ENCODE results near the gene SDCCAG8.
A peak's percentile ranks its signal among the peaks of the same experiment; 100 is the strongest.

Gene SDCCAG8

DNA sequence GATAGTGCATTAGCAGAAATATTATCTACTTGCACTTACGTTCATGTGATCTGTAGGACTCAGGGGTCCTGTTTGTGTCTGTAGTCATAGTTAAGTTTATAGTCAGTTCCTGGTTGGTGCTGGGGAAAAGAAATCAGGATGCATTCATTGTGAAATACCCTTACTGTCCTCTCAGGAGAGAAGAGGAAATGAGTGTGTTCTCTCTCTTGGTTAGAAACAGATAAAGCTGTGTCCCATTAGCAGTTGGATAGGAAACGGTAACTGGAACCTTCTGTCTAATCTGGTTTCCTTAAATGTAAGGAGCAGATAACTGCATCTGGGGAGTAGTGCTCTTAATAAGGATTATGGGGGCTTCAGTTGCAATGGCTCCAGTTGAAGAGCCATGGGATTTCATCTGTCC is 8.9 kb downstream of the SDCCAG8 start:
- no peak overlapping the region for H3K4me3 Mint-ChIP-seq
- H3K27me3 Mint-ChIP-seq, result no peaks in the 10 kb centered on the region
- no peaks in the 10 kb centered on the region for H3K9me3 Mint-ChIP-seq
- peaks cover 8% of the 10 kb centered on the region for H3K36me3 Mint-ChIP-seq (ENCODE audit: low read depth)
- ATAC-seq (no peak), DNase-seq (no peak)
- H3K4me1 Mint-ChIP-seq, result peaks cover 27% of the 10 kb centered on the region
- no peak overlapping the region for H3K27ac Mint-ChIP-seq

DNA sequence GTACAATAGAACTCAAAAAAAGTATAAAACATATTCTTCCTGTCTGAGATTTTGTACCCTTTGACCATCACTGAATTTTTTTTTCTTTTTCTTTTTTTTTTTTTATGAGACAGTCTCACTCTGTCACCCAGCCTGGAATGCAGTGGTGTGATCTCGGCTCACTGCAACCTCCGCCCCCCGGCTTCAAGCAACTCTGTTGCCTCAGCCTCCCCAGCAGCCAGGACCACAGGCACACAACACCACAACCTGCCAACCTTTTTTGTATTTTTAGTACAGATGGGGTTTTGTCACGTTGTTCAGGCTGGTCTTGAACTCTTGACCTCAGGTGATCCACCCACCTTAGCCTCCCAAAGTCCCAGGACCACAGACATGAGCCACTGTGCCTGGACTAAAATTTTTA is 10.4 kb downstream of the SDCCAG8 start:
- no peak for DNase-seq

DNA sequence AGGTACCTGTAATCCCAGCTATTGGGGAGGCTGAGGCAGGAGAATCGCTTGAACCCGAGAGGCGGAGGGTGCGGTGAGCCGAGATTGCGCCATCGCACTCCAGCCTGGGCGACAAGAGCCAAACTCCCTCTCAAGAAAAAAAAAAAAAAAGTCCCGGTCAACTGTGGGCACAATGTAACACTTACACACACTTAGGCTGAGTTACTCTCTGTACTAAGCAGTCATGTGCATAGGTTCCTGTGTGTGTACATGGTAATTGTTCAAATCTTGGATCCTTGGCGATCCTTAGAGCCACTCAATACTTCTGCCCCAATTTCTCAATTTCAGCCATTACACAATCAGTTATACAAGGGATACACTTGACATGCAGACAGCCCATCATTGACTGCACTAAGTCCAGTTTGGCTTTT is 11.6 kb downstream of the SDCCAG8 start:
- H3K4me3 Mint-ChIP-seq, result no peak overlapping the region
- peaks cover 12% of the 10 kb centered on the region for H3K36me3 Mint-ChIP-seq (ENCODE audit: low read depth)
- no peaks in the 10 kb centered on the region for H3K9me3 Mint-ChIP-seq
- H3K27me3 Mint-ChIP-seq, result no peaks in the 10 kb centered on the region
- peaks cover 30% of the 10 kb centered on the region for H3K4me1 Mint-ChIP-seq
- no peak for ATAC-seq
- no peak for DNase-seq
- H3K27ac Mint-ChIP-seq, result no peak overlapping the region

More for the DNA sequence above, 10.4 kb downstream of the SDCCAG8 start:
- Mint-ChIP-seq H3K27ac (no peak overlapping the region), H3K4me1 (peaks cover 30% of the 10 kb centered on the region), H3K9me3 (no peaks in the 10 kb centered on the region), H3K36me3 (ENCODE audit: low read depth) (peaks cover 12% of the 10 kb centered on the region), H3K4me3 (no peak overlapping the region), H3K27me3 (no peaks in the 10 kb centered on the region)
- ATAC-seq, result no peak

DNA sequence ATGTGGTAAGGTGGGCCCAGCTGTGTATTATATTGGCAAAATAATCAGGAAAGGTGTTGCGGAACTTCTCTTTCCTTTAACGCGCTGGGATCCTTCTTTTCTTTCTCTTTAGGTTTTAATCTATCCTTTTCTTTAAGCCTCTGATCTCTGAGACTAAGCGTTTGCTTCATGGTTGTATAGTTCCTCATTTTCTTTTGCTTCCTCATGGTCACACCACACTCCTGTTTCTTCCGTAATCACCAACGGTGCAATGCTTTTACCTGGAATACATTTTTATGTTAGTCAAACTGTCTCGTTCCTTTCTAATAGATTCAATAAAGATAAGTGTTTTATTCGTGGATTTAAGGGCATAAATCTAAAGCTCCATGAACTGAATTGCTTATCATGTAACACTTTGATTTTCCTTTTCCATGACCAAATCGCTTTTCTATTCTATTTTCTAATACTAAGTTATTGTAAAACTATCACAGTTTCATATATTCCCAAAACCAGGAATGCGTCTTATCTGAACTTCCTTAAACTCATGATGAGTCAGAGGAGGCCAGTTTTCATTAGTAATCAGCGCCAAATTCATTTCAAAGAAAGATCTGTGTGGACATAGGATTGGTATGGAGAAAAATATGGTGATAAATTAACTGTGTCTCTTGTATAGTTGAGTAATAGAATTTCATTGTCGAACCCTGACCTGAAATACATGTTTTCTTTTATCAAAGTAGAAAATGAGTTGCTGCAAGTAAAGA is 12.2 kb downstream of the SDCCAG8 start:
- Mint-ChIP-seq H3K27me3 (no peaks in the 10 kb centered on the region), H3K9me3 (no peaks in the 10 kb centered on the region), H3K36me3 (ENCODE audit: low read depth) (peaks cover 16% of the 10 kb centered on the region), H3K4me1 (peaks cover 30% of the 10 kb centered on the region), H3K4me3 (no peak overlapping the region), H3K27ac (no peak overlapping the region)
- DNase-seq, result no peak
- no peak for ATAC-seq

DNA sequence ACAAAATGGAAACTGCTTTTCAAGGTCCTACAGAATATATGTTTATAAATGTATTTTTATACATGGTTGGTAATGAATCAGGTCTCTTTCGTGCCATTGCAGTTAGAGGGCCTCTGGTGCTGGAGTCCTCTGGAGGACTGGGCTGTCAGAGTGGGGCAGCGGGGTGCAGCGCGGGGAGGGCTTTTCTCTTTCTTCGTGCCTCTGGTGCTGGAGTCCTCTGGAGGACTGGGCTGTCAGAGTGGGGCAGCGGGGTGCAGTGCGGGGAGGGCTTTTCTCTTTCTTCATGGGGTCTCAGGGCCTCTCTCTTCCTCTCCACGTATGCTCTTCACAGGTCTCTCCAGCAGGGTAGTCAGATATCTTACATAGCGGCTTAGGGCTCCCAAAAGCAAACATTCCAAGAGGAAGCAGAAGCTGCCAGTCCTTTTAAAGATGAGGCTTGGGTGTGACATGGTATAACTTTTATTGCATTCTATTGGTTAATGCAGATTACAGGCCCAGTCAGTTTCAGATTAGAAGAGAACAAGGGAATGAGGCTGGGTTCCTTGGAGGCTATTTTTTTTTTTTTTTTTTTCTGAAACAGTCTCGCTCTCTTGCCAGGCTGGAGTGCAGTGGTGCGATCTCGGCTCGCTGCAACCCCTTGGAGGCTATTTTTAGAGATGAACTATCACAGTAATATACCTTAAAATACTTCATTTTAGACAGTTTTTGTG is 13.1 kb downstream of the SDCCAG8 start:
- H3K4me1 Mint-ChIP-seq, result peaks cover 34% of the 10 kb centered on the region

DNA sequence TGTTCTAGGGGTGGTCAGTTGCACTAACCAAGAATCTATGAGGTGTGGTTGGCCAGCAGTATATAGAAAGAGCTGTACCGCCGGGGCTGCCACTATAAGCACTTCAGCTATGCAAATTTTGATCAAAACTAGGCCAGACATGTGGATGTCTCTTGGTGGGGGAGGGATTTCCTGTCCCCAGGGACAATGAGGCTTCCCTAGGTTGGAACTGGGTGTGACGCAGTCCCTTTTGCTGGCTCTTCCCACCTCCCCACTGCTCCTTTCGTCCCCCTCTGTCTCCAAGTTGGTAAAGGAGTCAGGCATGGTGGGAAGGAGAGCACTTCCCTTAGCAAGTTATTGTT is 13.6 kb downstream of the SDCCAG8 start:
- peaks cover 32% of the 10 kb centered on the region for H3K4me1 Mint-ChIP-seq
- H3K36me3 Mint-ChIP-seq (ENCODE audit: low read depth), result peaks cover 26% of the 10 kb centered on the region
- no peak for ATAC-seq
- H3K9me3 Mint-ChIP-seq, result no peaks in the 10 kb centered on the region
- H3K4me3 Mint-ChIP-seq, result no peak overlapping the region
- no peaks in the 10 kb centered on the region for H3K27me3 Mint-ChIP-seq
- DNase-seq, result no peak
- H3K27ac Mint-ChIP-seq, result no peak overlapping the region

More for the DNA sequence above, 13.1 kb downstream of the SDCCAG8 start:
- Mint-ChIP-seq H3K27me3 (no peaks in the 10 kb centered on the region), H3K36me3 (ENCODE audit: low read depth) (peaks cover 22% of the 10 kb centered on the region), H3K9me3 (no peaks in the 10 kb centered on the region), H3K4me3 (no peak overlapping the region), H3K27ac (no peak overlapping the region)
- ATAC-seq, result no peak
- DNase-seq, result no peak

DNA sequence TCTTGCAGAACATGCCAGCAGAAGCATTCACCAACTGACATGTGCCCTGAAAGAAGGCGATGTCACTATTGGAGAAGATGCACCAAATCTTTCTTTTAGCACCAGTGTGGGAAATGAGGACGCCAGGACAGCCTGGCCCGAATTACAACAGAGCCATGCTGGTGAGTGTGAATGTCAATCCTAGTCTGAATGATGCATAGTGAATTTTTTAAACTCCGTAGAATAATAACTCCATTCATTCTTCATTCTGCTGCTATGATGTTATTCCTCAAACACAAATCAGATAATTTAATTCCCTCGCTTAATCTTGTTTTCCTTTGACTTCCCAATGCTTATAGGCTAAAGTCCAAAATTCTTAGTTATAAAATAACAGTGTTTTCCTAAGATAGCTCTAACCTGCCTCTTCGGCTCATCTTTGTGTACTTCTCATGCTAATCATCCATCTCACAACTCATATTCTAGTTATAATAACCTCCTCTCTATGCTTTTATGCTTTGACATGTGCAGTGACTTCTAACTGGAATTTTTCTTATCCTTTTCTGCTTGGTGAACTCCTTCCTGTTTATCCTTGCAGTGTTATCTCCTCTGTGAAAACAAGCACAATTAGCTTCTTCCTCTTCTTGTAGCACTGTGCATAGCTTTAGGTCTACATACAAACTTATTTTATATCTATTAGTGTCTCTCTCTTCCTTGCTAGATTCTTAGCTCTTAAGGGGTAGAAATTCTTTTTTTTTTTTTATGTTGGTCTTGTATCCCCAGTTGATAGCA is 14.4 kb downstream of the SDCCAG8 start:
- no peak overlapping the region for H3K4me3 Mint-ChIP-seq
- no peak for DNase-seq
- no peak for ATAC-seq
- H3K9me3 Mint-ChIP-seq, result no peaks in the 10 kb centered on the region
- H3K27me3 Mint-ChIP-seq, result no peaks in the 10 kb centered on the region
- H3K36me3 Mint-ChIP-seq (ENCODE audit: low read depth), result peaks cover 33% of the 10 kb centered on the region
- H3K27ac Mint-ChIP-seq, result no peak overlapping the region
- peaks cover 30% of the 10 kb centered on the region for H3K4me1 Mint-ChIP-seq

DNA sequence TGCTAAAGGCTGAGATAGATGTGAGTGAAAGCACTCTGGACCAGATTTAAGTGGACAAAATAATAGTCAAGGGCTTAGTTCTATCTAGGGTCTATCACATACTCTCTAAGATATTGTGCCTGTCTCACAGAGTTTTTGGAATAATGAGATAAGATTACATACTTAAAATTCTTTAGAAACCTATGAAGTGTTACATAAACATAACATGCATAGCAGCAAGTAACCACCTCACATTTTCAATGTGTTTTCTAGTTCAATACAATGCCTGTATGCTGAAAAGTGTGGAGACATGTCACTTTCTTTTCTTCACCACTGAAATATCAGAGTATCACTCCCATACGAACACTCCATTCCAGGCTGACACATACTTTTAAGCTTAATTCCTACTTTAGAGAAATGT is 16.2 kb downstream of the SDCCAG8 start:
- Mint-ChIP-seq H3K4me1 (peaks cover 30% of the 10 kb centered on the region), H3K4me3 (no peak overlapping the region), H3K9me3 (no peaks in the 10 kb centered on the region), H3K36me3 (ENCODE audit: low read depth) (peaks cover 48% of the 10 kb centered on the region), H3K27me3 (no peaks in the 10 kb centered on the region), H3K27ac (no peak overlapping the region)
- no peak for DNase-seq
- ATAC-seq, result no peak

DNA sequence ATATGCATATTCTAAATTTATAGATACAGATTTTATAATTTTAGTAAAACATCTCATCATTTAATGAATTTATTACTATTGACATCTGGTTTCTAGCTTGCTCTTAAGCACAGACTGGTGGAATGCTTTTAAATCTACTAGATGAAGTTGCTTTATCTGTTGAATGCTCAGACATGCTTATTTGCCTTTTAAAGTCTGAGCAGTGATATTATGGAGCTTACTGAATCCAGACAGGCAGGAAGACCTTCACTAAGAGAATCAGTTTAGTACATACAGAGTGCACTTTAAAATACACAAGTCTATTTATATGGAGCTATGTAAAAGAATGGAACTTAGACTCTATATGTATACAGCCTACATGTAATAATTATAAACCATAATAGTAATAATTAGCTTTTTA is 16.6 kb downstream of the SDCCAG8 start:
- Mint-ChIP-seq H3K9me3 (no peaks in the 10 kb centered on the region), H3K27ac (no peak overlapping the region), H3K4me3 (no peak overlapping the region), H3K36me3 (ENCODE audit: low read depth) (peaks cover 52% of the 10 kb centered on the region), H3K27me3 (no peaks in the 10 kb centered on the region), H3K4me1 (peaks cover 30% of the 10 kb centered on the region)
- ATAC-seq (no peak), DNase-seq (no peak)

DNA sequence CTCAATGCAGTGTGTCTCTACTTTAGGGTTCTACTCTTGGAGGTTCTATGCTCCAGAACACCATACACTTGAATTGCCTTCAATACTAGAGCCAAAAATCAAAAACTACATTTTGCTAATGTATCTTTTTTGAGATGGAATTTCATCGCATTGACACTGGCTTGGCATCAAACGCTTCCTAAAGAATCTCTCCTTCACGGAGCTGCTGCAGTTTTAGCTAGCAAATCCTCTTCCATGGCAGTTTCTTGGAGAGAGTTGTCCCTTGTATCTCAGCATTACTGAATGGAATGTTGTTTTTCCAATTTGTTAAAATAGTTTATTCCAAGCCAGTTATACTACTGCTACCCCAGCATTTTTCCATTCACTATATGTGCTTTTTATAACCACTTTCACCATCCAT is 17.7 kb downstream of the SDCCAG8 start:
- no peak overlapping the region for H3K27ac Mint-ChIP-seq
- H3K9me3 Mint-ChIP-seq, result no peaks in the 10 kb centered on the region
- ATAC-seq, result no peak
- DNase-seq, result no peak
- peaks cover 53% of the 10 kb centered on the region for H3K36me3 Mint-ChIP-seq (ENCODE audit: low read depth)
- H3K27me3 Mint-ChIP-seq, result no peaks in the 10 kb centered on the region
- H3K4me1 Mint-ChIP-seq, result peaks cover 21% of the 10 kb centered on the region
- H3K4me3 Mint-ChIP-seq, result no peak overlapping the region

DNA sequence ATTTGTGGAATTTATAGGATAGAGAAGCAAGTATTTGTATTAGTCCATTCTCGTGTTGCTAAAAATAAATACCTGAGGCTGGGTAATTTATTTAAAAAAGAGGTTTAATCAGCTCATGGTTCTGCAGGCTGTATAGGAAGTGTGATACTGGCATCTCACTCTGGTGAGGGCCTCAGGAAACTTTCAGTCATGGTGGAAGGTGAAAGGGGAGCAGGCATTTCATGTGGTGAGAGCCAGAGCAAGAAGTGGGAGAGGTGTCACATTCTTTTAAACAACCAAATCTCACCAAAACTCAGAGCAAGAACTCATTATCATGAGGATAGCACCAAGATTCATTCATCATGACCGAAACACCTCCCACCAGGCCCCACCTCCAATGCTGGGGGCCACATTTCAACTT is 18.1 kb downstream of the SDCCAG8 start:
- peaks cover 18% of the 10 kb centered on the region for H3K4me1 Mint-ChIP-seq
- no peaks in the 10 kb centered on the region for H3K27me3 Mint-ChIP-seq
- no peak overlapping the region for H3K27ac Mint-ChIP-seq
- no peak overlapping the region for H3K4me3 Mint-ChIP-seq
- DNase-seq (no peak), ATAC-seq (peak; percentile 54)
- no peaks in the 10 kb centered on the region for H3K9me3 Mint-ChIP-seq
- peaks cover 53% of the 10 kb centered on the region for H3K36me3 Mint-ChIP-seq (ENCODE audit: low read depth)

DNA sequence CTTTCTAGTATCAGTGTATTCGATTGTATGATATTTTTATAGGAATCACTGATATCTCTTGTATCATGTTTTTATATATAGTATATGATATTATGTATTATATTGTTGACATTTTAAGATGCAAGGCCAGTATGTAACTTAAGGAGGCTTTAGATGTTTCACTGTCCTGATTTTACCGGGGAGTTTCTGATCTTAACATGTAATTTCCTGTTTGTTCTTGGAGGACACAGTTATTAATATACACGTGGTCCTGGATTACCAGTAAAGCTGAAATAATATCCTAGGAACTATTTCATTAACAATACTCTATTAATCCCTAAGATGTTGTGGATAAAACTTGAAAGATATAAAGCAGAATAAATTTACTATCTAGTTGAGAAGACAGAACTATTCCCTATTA is 19.5 kb downstream of the SDCCAG8 start:
- Mint-ChIP-seq H3K36me3 (ENCODE audit: low read depth) (peaks cover 53% of the 10 kb centered on the region), H3K4me1 (peaks cover 14% of the 10 kb centered on the region), H3K27me3 (no peaks in the 10 kb centered on the region), H3K4me3 (no peak overlapping the region), H3K27ac (no peak overlapping the region), H3K9me3 (no peaks in the 10 kb centered on the region)
- DNase-seq (no peak), ATAC-seq (no peak)

DNA sequence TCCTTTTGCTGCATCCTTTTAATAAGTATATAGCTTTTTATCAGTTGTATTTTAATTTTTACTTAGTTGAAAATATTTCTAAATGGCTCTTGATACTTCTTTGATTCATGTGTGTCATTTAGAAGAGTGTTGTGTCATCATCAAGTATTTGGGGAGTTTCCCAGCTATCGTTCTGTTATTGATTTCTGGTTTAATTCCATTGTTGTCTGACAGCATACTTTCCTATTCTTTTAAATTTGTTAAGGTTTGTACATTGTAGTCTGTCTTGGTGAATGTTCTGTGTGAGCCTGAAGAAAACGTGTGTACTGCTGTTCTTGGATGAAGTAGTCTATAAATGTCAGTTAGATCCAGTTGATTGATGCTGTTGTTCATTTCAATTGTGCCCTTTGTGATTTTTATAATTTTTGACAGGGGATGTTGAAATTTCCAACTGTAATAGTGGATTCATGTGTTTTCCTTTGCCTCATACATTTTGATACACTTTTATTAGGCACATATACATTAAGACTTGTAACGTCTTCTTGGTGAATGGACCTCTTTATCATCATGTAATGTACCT is 24.8 kb downstream of the SDCCAG8 start:
- ATAC-seq, result peak; percentile 24
- H3K27ac Mint-ChIP-seq, result peak overlapping the region; percentile 40

DNA sequence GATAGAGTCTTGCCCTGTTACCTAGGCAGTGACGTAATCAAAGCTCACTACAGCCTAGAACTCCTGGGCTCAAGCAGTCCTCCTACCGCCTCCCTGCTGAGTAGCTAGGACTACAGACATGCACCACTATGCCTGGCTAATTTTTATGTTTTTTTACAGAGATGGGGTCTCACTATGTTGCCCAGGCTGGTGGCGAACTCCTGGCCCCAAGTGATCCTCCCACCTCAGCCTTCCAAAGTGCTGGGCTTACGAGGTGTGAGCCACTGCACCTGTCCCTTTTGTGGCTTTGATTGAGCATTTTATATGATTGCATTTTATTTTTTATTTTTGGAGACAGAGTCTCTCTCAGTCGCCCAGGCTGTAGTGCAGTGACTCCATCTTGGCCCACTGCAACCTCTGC is 25.8 kb downstream of the SDCCAG8 start:
- Mint-ChIP-seq H3K4me1 (peaks cover 32% of the 10 kb centered on the region), H3K27me3 (no peaks in the 10 kb centered on the region), H3K4me3 (no peak overlapping the region), H3K9me3 (peaks cover 7% of the 10 kb centered on the region), H3K27ac (no peak overlapping the region), H3K36me3 (ENCODE audit: low read depth) (peaks cover 50% of the 10 kb centered on the region)
- ATAC-seq (no peak), DNase-seq (no peak)

More for the DNA sequence above, 24.8 kb downstream of the SDCCAG8 start:
- Mint-ChIP-seq H3K4me3 (no peak overlapping the region), H3K4me1 (peaks cover 22% of the 10 kb centered on the region), H3K9me3 (peaks cover 7% of the 10 kb centered on the region), H3K36me3 (ENCODE audit: low read depth) (peaks cover 52% of the 10 kb centered on the region), H3K27me3 (no peaks in the 10 kb centered on the region)
- DNase-seq, result no peak

Data from activated naive CD8-positive, alpha-beta T cell treated with anti-CD3 and anti-CD28 coated beads, Interleukin-2, amount 50 U/mL, for 24 hours (primary cell).